Gastroesophageal sphincter (tissue), 3 donors: ENCODE results near the gene KCNQ1OT1.

Experiments
- CTCF ChIP-seq, 4 experiments: fragments of 200-600 bp in 2 of 4; fragments of 450-650 bp in 2 of 4; sonication (generic) in 1 of 4; IDR thresholded peaks; one replicate each; pipeline ENCODE4 v1.5.1; 2017 to 2019; ENCODE audit warnings: antibody characterized with exemption in 4 of 4, mild to moderate bottlenecking in 2 of 4, moderate library complexity in 2 of 4
- POLR2A ChIP-seq, 2 donors: fragments of 450-650 bp; IDR thresholded peaks; one replicate each; pipeline ENCODE4 v1.6.1; 2017; ENCODE audit warnings: antibody characterized with exemption in 2 of 2, mild to moderate bottlenecking in 2 of 2, moderate library complexity in 1 of 2
- POLR2AphosphoS5 ChIP-seq: sonication (generic); formaldehyde crosslinking; IDR thresholded peaks from one replicate; pipeline ENCODE4 v1.6.1; 2017; ENCODE audit warnings: antibody characterized with exemption

- TF ChIP-seq CTCF (IDR thresholded peaks at IDR 0.05), result no peak
- TF ChIP-seq POLR2AphosphoS5, result no peak
- TF ChIP-seq POLR2A (IDR thresholded peaks at IDR 0.05), result no peak
These were observed 116.2 kb downstream of the KCNQ1OT1 start for GRCh38 chr11:2583605-2583958.
